Lower lobe of right lung (tissue), 2 donors: ENCODE measurements around the gene CEP170B. TPM values are rescaled to one million over a fixed set of nuclear protein-coding genes. Genes with fewer than 3 reads are reported as not detected.

Experiments
- ATAC-seq, 2 donors: fragments of 200-7000 bp; cut with Tn5 transposase; one replicate each; pipeline ENCODE4 v1.9.1; 2020 to 2022; ENCODE audit warnings: mild to moderate bottlenecking in 2 of 2, moderate library complexity in 2 of 2
- DNase-seq: peaks from one replicate; pipeline ENCODE4 v3.0.0-alpha.2; 2020
- H3K27ac ChIP-seq: fragments of 200-600 bp; one replicate; pipeline ENCODE4 v1.8.0; 2022
- H3K27me3 ChIP-seq: fragments of 200-600 bp; one replicate; pipeline ENCODE4 v1.8.0; 2022; ENCODE audit warnings: low read depth
- H3K36me3 ChIP-seq: fragments of 200-600 bp; one replicate; pipeline ENCODE4 v1.8.0; 2022; ENCODE audit warnings: mild to moderate bottlenecking
- H3K4me1 ChIP-seq: fragments of 200-600 bp; one replicate; pipeline ENCODE4 v1.8.0; 2022
- H3K4me3 ChIP-seq: fragments of 200-600 bp; one replicate; pipeline ENCODE4 v1.8.0; 2022; ENCODE audit warnings: mild to moderate bottlenecking
- H3K9me3 ChIP-seq: fragments of 200-600 bp; one replicate; pipeline ENCODE4 v1.8.0; 2022
- intact Hi-C: fragments of 100-400 bp; cut with DNase I; formaldehyde crosslinking; loops from one replicate; pipeline ENCODE4 v1.11.0; 2022
- total RNA-seq: library from RNA; stranded (reverse); fragmentation: NEBNext Ultra II Directional; extraction: Animal tissue kit (Norgen Biotek cat#: 25700); gene quantifications from one replicate; pipeline ENCODE4 v1.2.1, GENCODE V29; 2021
- TF ChIP-seq, protein P1 (sequence below): fragments of 200-600 bp; IDR thresholded peaks from one replicate; pipeline ENCODE4 v1.8.0; 2022; ENCODE audit warnings: antibody characterized with exemption, mild to moderate bottlenecking
- donor health status: DM: no; HTN: yes; CAD: no; lungs with severe emphysema.

Gene CEP170B
- total RNA-seq, 1 donor from 2014 or later = 24.7 TPM

DNA sequence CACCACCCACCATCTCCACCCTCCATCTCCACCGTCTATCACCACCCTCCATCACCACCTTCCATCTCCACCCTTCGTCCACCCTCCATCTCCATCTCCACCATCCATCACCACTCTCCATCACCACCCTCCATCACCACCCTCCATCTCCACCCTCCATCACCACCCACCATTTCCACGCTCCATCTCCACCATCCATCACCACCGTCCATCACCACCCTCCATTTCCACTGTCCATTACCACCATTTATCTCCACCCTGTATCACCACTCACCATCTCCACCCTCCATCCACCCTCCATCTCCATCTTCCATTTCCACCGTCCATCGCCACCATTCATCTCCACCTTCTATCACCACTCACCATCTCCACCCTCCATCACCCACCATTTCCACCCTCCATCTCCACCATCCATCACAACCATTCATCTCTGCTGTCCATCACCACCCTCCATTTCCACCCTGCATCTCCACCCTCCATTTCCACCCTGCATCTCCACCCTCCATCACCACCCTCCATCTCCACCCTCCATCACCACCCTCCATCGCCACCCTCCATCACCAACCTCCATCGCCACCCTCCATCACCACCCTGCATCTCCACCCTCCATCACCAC lies 6.1 kb upstream of the CEP170B start:
- H3K9me3 ChIP-seq = no peaks in the 10 kb centered on the region
- no peak overlapping the region for H3K27ac ChIP-seq
- TF ChIP-seq, protein P1, sequence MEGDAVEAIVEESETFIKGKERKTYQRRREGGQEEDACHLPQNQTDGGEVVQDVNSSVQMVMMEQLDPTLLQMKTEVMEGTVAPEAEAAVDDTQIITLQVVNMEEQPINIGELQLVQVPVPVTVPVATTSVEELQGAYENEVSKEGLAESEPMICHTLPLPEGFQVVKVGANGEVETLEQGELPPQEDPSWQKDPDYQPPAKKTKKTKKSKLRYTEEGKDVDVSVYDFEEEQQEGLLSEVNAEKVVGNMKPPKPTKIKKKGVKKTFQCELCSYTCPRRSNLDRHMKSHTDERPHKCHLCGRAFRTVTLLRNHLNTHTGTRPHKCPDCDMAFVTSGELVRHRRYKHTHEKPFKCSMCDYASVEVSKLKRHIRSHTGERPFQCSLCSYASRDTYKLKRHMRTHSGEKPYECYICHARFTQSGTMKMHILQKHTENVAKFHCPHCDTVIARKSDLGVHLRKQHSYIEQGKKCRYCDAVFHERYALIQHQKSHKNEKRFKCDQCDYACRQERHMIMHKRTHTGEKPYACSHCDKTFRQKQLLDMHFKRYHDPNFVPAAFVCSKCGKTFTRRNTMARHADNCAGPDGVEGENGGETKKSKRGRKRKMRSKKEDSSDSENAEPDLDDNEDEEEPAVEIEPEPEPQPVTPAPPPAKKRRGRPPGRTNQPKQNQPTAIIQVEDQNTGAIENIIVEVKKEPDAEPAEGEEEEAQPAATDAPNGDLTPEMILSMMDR = no peak
- H3K4me3 ChIP-seq = no peak overlapping the region
- intact Hi-C loops = no loop called here
- H3K4me1 ChIP-seq = no peaks in the 10 kb centered on the region
- no peak for DNase-seq
- no peak for ATAC-seq
- H3K27me3 ChIP-seq = no peaks in the 10 kb centered on the region
- no peaks in the 10 kb centered on the region for H3K36me3 ChIP-seq

DNA sequence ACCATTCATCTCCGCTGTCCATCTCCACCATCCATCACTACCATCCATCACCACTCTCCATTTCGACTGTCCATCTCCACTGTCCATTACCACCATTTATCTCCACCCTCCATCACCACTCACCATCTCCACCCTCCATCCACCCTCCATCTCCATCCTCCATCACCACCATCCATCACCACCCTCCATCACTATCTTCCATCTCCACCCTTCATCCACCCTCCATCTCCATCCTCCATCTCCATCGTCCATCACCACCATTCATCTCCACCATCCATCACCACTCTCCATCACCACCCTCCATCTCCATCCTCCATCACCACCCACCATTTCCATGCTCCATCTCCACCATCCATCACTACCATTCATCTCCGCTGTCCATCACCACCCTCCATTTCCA lies 5.2 kb upstream of the CEP170B start:
- Histone ChIP-seq H3K4me3 (no peak overlapping the region), H3K27ac (no peak overlapping the region), H3K4me1 (peaks cover 8% of the 10 kb centered on the region), H3K9me3 (no peaks in the 10 kb centered on the region), H3K27me3 (peaks cover 5% of the 10 kb centered on the region), H3K36me3 (no peaks in the 10 kb centered on the region)
- TF ChIP-seq, protein P1 = no peak
- ATAC-seq = no peak
- DNase-seq = no peak
- intact Hi-C loops = no loop called here

DNA sequence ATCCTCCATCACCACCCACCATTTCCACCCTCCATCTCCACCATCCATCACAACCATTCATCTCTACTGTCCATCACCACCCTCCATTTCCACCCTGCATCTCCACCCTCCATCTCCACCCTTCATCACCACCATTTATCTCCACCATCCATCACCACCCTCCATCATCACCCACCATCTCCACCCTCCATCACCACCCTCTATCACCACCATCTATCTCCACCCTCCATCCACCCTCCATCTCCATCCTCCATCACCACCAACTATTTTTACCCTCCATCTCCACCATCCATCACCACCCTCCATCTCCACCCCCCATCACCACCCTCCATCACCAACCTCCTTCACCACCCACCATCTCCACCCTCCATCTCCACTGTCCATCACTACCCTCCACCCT lies 4.7 kb upstream of the CEP170B start:
- intact Hi-C loops = no loop called here
- Histone ChIP-seq H3K4me1 (peaks cover 8% of the 10 kb centered on the region), H3K9me3 (no peaks in the 10 kb centered on the region), H3K4me3 (no peak overlapping the region), H3K27me3 (peaks cover 5% of the 10 kb centered on the region), H3K36me3 (no peaks in the 10 kb centered on the region), H3K27ac (no peak overlapping the region)
- DNase-seq (no peak), ATAC-seq (no peak)
- TF ChIP-seq, protein P1 = no peak

DNA sequence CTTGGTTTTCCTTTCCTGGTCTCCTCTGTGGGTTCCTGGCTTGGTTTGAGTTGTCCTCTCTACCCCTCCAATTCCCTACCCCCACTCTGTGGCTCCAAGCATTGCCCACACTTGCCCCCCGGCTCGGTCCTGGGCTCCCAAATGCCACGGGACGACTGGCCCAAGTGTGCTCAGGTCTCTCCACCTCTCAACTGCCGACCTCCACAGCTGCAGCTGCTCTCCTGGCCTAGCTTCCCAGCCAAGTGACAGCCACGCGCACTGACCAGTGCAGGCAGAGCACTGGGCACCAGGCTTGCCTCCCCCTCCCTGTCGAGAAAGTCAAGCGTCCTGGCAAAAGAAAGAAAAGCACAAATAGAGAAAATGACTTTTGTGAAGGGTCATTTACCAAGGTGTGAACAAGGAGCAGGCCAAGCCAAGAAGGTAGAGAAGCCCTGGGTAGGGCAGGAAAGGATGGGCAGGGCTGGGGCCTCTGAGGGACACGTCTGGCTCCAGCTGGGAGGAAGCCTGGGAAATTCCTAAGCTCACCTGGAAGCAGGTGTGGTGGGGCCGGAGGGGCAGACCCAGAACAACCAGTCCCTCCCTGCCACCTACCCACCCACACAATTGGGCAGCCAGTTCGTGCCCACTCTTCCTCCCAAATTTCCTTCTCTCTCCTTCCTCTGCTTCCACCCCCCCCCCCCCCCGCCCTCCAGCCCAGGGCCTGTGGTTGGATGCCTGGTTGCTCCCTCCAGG lies 1.8 kb upstream of the CEP170B start:
- intact Hi-C loops = no loop called here

DNA sequence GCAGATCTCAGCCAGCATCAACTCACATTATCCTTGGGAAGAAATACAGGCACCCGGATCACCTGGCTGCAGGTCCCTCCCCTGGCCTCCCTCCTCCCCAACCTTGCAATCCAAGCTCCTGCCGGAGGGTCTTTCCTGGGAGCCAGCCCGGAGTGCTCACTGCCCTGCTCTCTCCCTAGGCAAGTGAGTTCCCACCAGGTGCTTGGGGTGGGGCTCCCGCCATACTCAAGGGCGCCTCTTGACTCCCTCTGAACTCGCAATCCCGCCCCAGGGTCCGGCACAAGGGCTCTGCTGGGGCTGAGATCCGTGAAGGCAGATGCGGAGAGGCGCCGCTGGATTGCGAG lies 1.2 kb upstream of the CEP170B start:
- no peaks in the 10 kb centered on the region for H3K9me3 ChIP-seq
- no peaks in the 10 kb centered on the region for H3K36me3 ChIP-seq
- TF ChIP-seq, protein P1 = no peak
- H3K27me3 ChIP-seq = peaks cover 5% of the 10 kb centered on the region
- H3K27ac ChIP-seq = peak overlapping the region; percentile 87
- H3K4me1 ChIP-seq = peaks cover 24% of the 10 kb centered on the region
- no peak for ATAC-seq
- H3K4me3 ChIP-seq = peak overlapping the region; percentile 66
- intact Hi-C loops = no loop called here
- DNase-seq = no peak

More for the DNA sequence above, 1.8 kb upstream of the CEP170B start:
- no peaks in the 10 kb centered on the region for H3K36me3 ChIP-seq
- no peak overlapping the region for H3K27ac ChIP-seq
- H3K9me3 ChIP-seq = no peaks in the 10 kb centered on the region
- TF ChIP-seq, protein P1 = no peak
- DNase-seq = no peak
- ATAC-seq = no peak
- H3K4me1 ChIP-seq = peaks cover 24% of the 10 kb centered on the region
- peaks cover 5% of the 10 kb centered on the region for H3K27me3 ChIP-seq
- H3K4me3 ChIP-seq = no peak overlapping the region
